SK-N-SH (cell line): ENCODE measurements around the gene IRF5.

ENCODE experiments used
- EZH2phosphoT487 ChIP-seq: fragments of 200-600 bp; sonication (generic); IDR thresholded peaks from 2 replicates; pipeline ENCODE4 v1.6.1; 2017; ENCODE audit warnings: low read depth, mixed run types, mild to moderate bottlenecking, antibody characterized with exemption, moderate library complexity, borderline replicate concordance
- FOXM1 ChIP-seq: IDR thresholded peaks from 2 replicates; pipeline ENCODE4 v1.4.0; 2012; ENCODE audit warnings: low read depth, mild to moderate bottlenecking
- NRF1 ChIP-seq: IDR thresholded peaks from 2 replicates; pipeline ENCODE4 v1.6.1; 2012; ENCODE audit warnings: low read depth, mild to moderate bottlenecking, low read length
- POLR2AphosphoS5 ChIP-seq: IDR thresholded peaks from 2 replicates; pipeline ENCODE4 v1.6.1; 2012; ENCODE audit warnings: low read depth, low read length
- RAD21 ChIP-seq: IDR thresholded peaks from 2 replicates; pipeline ENCODE4 v1.6.1; 2012; ENCODE audit warnings: mild to moderate bottlenecking, low read length
- RXRA ChIP-seq: IDR thresholded peaks from 2 replicates; pipeline ENCODE4 v1.4.0; 2012; ENCODE audit warnings: low read depth, mild to moderate bottlenecking, borderline replicate concordance
- TAF1 ChIP-seq: IDR thresholded peaks from 2 replicates; pipeline ENCODE4 v1.6.1; 2012; ENCODE audit warnings: low read depth, mild to moderate bottlenecking, low read length, moderate library complexity, borderline replicate concordance
- TF ChIP-seq, protein P1 (sequence below): fragments of 200-600 bp; sonication (generic); IDR thresholded peaks from 2 replicates; pipeline ENCODE4 v1.6.1; 2017; ENCODE audit warnings: antibody characterized with exemption, mild to moderate bottlenecking, moderate library complexity
- TF ChIP-seq, protein P2 (sequence below): IDR thresholded peaks from 2 replicates; pipeline ENCODE4 v1.4.0; 2012; ENCODE audit warnings: low read depth

DNA sequence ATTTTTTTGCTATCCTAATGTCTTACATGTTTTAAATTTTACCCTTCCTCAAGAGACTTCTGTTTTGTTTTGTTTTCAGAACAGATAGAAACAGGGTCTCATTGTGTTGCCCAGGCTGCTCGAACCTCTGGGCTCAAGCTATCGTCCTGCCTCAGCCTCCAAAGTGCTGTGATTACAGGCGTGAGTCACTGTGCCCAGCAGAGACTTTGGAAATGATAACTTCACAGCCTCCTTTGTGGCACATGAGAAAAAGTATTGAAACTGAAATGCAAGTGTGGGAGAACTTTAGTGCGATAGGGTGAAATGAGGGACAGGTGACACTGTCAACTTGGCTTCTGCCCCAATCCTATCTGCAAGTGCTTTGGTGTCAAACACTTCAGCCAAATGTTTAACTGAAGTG lies 21.6 kb downstream of the IRF5 start:
- TF ChIP-seq, protein P1, sequence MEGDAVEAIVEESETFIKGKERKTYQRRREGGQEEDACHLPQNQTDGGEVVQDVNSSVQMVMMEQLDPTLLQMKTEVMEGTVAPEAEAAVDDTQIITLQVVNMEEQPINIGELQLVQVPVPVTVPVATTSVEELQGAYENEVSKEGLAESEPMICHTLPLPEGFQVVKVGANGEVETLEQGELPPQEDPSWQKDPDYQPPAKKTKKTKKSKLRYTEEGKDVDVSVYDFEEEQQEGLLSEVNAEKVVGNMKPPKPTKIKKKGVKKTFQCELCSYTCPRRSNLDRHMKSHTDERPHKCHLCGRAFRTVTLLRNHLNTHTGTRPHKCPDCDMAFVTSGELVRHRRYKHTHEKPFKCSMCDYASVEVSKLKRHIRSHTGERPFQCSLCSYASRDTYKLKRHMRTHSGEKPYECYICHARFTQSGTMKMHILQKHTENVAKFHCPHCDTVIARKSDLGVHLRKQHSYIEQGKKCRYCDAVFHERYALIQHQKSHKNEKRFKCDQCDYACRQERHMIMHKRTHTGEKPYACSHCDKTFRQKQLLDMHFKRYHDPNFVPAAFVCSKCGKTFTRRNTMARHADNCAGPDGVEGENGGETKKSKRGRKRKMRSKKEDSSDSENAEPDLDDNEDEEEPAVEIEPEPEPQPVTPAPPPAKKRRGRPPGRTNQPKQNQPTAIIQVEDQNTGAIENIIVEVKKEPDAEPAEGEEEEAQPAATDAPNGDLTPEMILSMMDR: no peak
- TF ChIP-seq RAD21 (no peak), NRF1 (no peak), POLR2AphosphoS5 (no peak), FOXM1 (no peak), RXRA (no peak), EZH2phosphoT487 (no peak), TAF1 (no peak)
- TF ChIP-seq, protein P2, sequence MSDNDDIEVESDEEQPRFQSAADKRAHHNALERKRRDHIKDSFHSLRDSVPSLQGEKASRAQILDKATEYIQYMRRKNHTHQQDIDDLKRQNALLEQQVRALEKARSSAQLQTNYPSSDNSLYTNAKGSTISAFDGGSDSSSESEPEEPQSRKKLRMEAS: no peak
